PC-9 (cell line): ENCODE measurements around the gene PCDHGC5. TPM values are rescaled to one million over a fixed set of nuclear protein-coding genes. Genes with fewer than 3 reads are reported as not detected.

Experiments used
- BruUV-seq: library from RNA; stranded (reverse); fragments of 400-500 nt; replicated peaks from 2 replicates; lab custom pipeline; 2021; lab: Mats Ljungman, UMichigan
- CTCF ChIA-PET: fragments of 300-600 bp; sonication (Branson Sonifier 250); formaldehyde crosslinking; loops from one replicate; lab custom pipeline; 2022; ENCODE audit warnings: antibody characterized with exemption; lab: Charles Lee
- POLR2A ChIA-PET: fragments of 300-600 bp; sonication (Branson Sonifier 250); formaldehyde crosslinking; loops from one replicate; lab custom pipeline; 2022; ENCODE audit warnings: antibody characterized with exemption; ENCODE audit not compliant: unreplicated experiment; lab: Charles Lee
- DNase-seq, 2 experiments: peaks; one replicate each; pipeline versions ENCODE4 v3.0.0 to v3.0.0-alpha.2; 2015 to 2022; ENCODE audit warnings: mixed read lengths in 1 of 2
- H2AFZ ChIP-seq: fragments of 200-600 bp; sonication (generic); 2 replicates; pipeline ENCODE4 v1.8.1; 2017; ENCODE audit warnings: antibody characterized with exemption
- H3F3A ChIP-seq: fragments of 200-600 bp; sonication (generic); 2 replicates; pipeline ENCODE4 v1.8.1; 2017; ENCODE audit warnings: antibody characterized with exemption, mild to moderate bottlenecking, low read depth; ENCODE audit not compliant: insufficient read depth
- H3K27ac ChIP-seq: fragments of 200-600 bp; sonication (generic); 2 replicates; pipeline ENCODE4 v1.6.1; 2016; ENCODE audit warnings: mixed run types
- H3K27me3 ChIP-seq: fragments of 200-600 bp; sonication (generic); 2 replicates; pipeline ENCODE4 v1.6.1; 2016; ENCODE audit warnings: low read depth, mixed run types; ENCODE audit not compliant: insufficient read depth
- H3K36me3 ChIP-seq: fragments of 200-600 bp; sonication (generic); 2 replicates; pipeline ENCODE4 v1.6.1; 2016; ENCODE audit warnings: low read depth, mixed run types
- H3K4me1 ChIP-seq: fragments of 200-600 bp; sonication (generic); replicated peaks from 2 replicates; pipeline ENCODE4 v1.6.1; 2016; ENCODE audit warnings: mixed run types; ENCODE audit not compliant: insufficient read depth
- H3K4me2 ChIP-seq: fragments of 200-600 bp; sonication (generic); 2 replicates; pipeline ENCODE4 v1.6.1; 2017; ENCODE audit warnings: mixed run types
- H3K4me3 ChIP-seq: fragments of 200-600 bp; sonication (generic); 2 replicates; pipeline ENCODE4 v1.6.1; 2016; ENCODE audit warnings: mixed run types
- H3K79me2 ChIP-seq: fragments of 200-600 bp; sonication (generic); 2 replicates; pipeline ENCODE4 v1.6.1; 2017; ENCODE audit warnings: low read depth, mixed run types
- H3K9me2 ChIP-seq: fragments of 200-600 bp; sonication (generic); 2 replicates; pipeline ENCODE4 v1.8.1; 2017; ENCODE audit warnings: mild to moderate bottlenecking; ENCODE audit not compliant: insufficient read depth
- H3K9me3 ChIP-seq: fragments of 200-600 bp; sonication (generic); 2 replicates; pipeline ENCODE4 v1.8.1; 2016; ENCODE audit warnings: low read depth; ENCODE audit not compliant: insufficient read depth
- H4K20me1 ChIP-seq: fragments of 200-600 bp; sonication (generic); 2 replicates; pipeline ENCODE4 v1.8.1; 2017; ENCODE audit not compliant: insufficient read depth
- EZH2 ChIP-seq: fragments of 200-600 bp; sonication (generic); IDR thresholded peaks from 2 replicates; pipeline ENCODE4 v1.8.0; 2017; ENCODE audit warnings: antibody characterized with exemption, low read depth
- intact Hi-C: fragments of 100-400 bp; cut with micrococcal nuclease; formaldehyde crosslinking; loops from one replicate; pipeline ENCODE4 v1.10.0; 2022; ENCODE audit not compliant: unreplicated experiment
- total RNA-seq: library from RNA; stranded (reverse); gene quantifications from 2 replicates; pipeline ENCODE4 v1.2.3, GENCODE V29; 2021
- TF ChIP-seq, protein P1 (sequence below): fragments of 200-600 bp; sonication (generic); conservative IDR thresholded peaks from 2 replicates; pipeline ENCODE4 v1.6.1; 2017; ENCODE audit warnings: mixed run types, antibody characterized with exemption, mild to moderate bottlenecking, moderate library complexity

Gene PCDHGC5
- total RNA-seq, 1 experiment from 2014 or later, result not detected

DNA sequence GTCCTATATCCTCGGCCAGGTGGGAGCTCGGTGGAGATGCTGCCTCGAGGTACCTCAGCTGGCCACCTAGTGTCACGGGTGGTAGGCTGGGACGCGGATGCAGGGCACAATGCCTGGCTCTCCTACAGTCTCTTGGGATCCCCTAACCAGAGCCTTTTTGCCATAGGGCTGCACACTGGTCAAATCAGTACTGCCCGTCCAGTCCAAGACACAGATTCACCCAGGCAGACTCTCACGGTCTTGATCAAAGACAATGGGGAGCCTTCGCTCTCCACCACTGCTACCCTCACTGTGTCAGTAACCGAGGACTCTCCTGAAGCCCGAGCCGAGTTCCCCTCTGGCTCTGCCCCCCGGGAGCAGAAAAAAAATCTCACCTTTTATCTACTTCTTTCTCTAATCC, 11.1 kb upstream of the PCDHGC5 start:
- ChIA-PET CTCF (interaction anchor here (0.9 kb wide), 1 partner anchor 12 kb away, joined by 5 read pairs; no protein-coding TSS in a partner anchor), POLR2A (no interaction called here)
- H3K9me3 ChIP-seq, result no peaks in the 10 kb centered on the region
- no peak overlapping the region for H3K4me2 ChIP-seq
- BruUV-seq, result no TSS peak
- H3K27me3 ChIP-seq, result peaks cover 10% of the 10 kb centered on the region
- TF ChIP-seq, protein P1, sequence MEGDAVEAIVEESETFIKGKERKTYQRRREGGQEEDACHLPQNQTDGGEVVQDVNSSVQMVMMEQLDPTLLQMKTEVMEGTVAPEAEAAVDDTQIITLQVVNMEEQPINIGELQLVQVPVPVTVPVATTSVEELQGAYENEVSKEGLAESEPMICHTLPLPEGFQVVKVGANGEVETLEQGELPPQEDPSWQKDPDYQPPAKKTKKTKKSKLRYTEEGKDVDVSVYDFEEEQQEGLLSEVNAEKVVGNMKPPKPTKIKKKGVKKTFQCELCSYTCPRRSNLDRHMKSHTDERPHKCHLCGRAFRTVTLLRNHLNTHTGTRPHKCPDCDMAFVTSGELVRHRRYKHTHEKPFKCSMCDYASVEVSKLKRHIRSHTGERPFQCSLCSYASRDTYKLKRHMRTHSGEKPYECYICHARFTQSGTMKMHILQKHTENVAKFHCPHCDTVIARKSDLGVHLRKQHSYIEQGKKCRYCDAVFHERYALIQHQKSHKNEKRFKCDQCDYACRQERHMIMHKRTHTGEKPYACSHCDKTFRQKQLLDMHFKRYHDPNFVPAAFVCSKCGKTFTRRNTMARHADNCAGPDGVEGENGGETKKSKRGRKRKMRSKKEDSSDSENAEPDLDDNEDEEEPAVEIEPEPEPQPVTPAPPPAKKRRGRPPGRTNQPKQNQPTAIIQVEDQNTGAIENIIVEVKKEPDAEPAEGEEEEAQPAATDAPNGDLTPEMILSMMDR, result no peak
- TF ChIP-seq EZH2, result no peak
- no peaks in the 10 kb centered on the region for H3K9me2 ChIP-seq
- no peaks in the 10 kb centered on the region for H3K79me2 ChIP-seq
- H3F3A ChIP-seq, result no peaks in the 10 kb centered on the region
- intact Hi-C loops, result loop anchor here (5.0 kb wide), 1 partner anchor 44 kb away; no protein-coding TSS in a partner anchor
- H2AFZ ChIP-seq, result no peak overlapping the region
- no peaks in the 10 kb centered on the region for H3K4me1 ChIP-seq
- H4K20me1 ChIP-seq, result no peaks in the 10 kb centered on the region
- no peaks in the 10 kb centered on the region for H3K36me3 ChIP-seq
- no peak for DNase-seq
- H3K27ac ChIP-seq, result no peak overlapping the region
- no peak overlapping the region for H3K4me3 ChIP-seq

DNA sequence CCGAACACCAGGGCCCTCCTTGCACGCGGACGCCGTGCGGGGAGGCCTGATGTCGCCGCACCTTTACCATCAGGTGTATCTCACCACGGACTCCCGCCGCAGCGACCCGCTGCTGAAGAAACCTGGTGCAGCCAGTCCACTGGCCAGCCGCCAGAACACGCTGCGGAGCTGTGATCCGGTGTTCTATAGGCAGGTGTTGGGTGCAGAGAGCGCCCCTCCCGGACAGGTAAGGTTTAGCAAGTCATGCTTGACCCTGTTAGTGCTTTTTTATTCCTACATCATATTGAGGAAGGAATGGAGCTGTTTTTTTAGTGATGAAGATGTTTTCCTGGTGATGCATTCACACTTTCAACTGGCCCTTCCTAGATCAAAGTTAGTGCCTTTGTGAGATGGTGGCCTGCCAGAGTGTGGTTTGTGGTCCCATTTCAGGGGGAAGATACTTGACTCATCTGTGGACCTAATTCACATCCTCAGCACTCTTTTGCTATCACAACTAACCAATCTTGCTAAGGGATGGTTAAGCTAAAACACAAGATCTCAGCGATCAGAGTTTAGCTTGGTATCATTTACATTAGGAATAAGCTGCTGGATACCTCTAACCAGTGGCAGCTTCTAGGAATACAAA, 10.4 kb upstream of the PCDHGC5 start:
- H3K4me2 ChIP-seq, result no peak overlapping the region
- intact Hi-C loops, result loop anchor here (5.0 kb wide), 1 partner anchor 44 kb away; no protein-coding TSS in a partner anchor

DNA sequence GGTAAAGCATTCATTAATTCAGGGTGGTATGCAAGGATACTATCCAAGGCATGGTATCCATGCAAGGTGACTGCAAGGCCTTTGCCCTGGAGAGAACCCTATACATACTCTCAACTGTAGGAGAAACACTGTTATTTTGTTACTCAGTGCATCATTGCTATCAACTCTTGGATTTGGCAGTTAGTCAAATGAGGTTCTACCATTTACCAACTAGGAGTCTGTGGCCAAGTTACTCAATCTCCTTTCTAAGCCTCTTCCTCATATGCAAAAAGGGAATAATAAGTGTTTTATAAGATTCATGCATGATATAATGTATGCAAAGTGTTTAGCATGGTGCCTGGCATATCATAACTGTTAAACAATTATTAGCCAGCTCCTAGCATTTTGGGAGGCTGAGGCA, 9.1 kb upstream of the PCDHGC5 start:
- BruUV-seq, result no TSS peak
- no peak for TF ChIP-seq EZH2
- TF ChIP-seq, protein P1, result no peak
- Histone ChIP-seq H2AFZ (no peak overlapping the region), H3K4me1 (no peaks in the 10 kb centered on the region), H3K4me2 (no peak overlapping the region), H3K9me3 (no peaks in the 10 kb centered on the region), H3K36me3 (no peaks in the 10 kb centered on the region), H3F3A (no peaks in the 10 kb centered on the region), H3K27me3 (peaks cover 10% of the 10 kb centered on the region), H3K9me2 (no peaks in the 10 kb centered on the region), H3K27ac (no peak overlapping the region), H3K4me3 (no peak overlapping the region), H3K79me2 (no peaks in the 10 kb centered on the region), H4K20me1 (no peaks in the 10 kb centered on the region)
- CTCF ChIA-PET, result no interaction called here
- DNase-seq, result no peak
- POLR2A ChIA-PET, result no interaction called here
- intact Hi-C loops, result loop anchor here (5.0 kb wide), 1 partner anchor 43 kb away; no protein-coding TSS in a partner anchor

More for the DNA sequence above, 10.4 kb upstream of the PCDHGC5 start:
- DNase-seq, result peak in 1 of 2 experiments; percentile 33
- Histone ChIP-seq H3K9me3 (no peaks in the 10 kb centered on the region), H3K4me3 (no peak overlapping the region), H3K27ac (no peak overlapping the region), H4K20me1 (no peaks in the 10 kb centered on the region), H3K4me1 (no peaks in the 10 kb centered on the region), H3K79me2 (no peaks in the 10 kb centered on the region), H3K27me3 (peaks cover 10% of the 10 kb centered on the region), H3K36me3 (no peaks in the 10 kb centered on the region), H2AFZ (no peak overlapping the region), H3K9me2 (no peaks in the 10 kb centered on the region), H3F3A (no peaks in the 10 kb centered on the region)
- ChIA-PET CTCF (interaction anchor here (0.6 to 0.9 kb wide), 3 partner anchors 12 to 35 kb away, joined by 3 to 10 read pairs (median 5); no protein-coding TSS in a partner anchor), POLR2A (no interaction called here)
- no TSS peak for BruUV-seq
- no peak for TF ChIP-seq EZH2
- TF ChIP-seq, protein P1, result peak; percentile 40; the same call in 1 of the 2 replicates
